ENCODE data around the gene FOXL3. TPM values are rescaled to one million over a fixed set of nuclear protein-coding genes. Genes with fewer than 3 reads are reported as not detected.
A peak's percentile ranks its signal among the peaks of the same experiment; 100 is the strongest.

FOXL3 gene
- total and polyA plus RNA-seq, 4 donors = not detected

DNA sequence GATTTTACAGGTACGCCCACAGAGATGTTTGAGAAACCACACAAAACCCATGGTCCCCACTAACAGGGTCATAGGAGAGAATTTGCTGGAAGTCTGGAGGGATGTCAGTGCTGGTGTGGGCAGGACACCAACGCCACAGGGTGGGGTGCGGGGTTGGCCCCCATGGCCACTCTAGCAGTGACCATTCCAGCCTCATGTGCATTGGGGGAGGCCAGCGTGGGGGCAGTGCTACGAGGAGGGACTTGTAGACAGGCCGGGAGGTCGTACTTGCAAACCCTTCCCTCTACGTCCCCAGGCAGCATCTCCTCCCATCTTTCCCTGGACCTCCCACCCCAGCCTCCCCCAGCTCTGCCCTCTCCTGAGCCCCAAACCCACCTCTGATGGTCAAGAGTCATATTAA, 34.0 kb downstream of the FOXL3 start:
- no peak overlapping the region for H3K27ac ChIP-seq (ENCODE audit: low read depth in 1 of 2, low read length in 2 of 2)
- TF ChIP-seq CTCF (IDR thresholded peaks at IDR 0.05; ENCODE audit: low read depth, low read length, missing input control) (no peak), RAD21 (IDR thresholded peaks at IDR 0.05) (no peak)
- H3K36me3 ChIP-seq (ENCODE audit: control insufficient read depth in 4 of 4, insufficient read depth in 3 of 4, low read depth in 1 of 4, low read length in 3 of 4) = no peaks in the 10 kb centered on the region
- DNase-seq (ENCODE audit: low spot score) = no peak
- H3K4me3 ChIP-seq (ENCODE audit: low read depth in 1 of 3, low read length in 3 of 3) = no peak overlapping the region
- WGBS = 86% methylated on average over 8 of the region's 8 CpGs
- no peaks in the 10 kb centered on the region for H3K27me3 ChIP-seq (ENCODE audit: control insufficient read depth in 4 of 4, insufficient read depth in 4 of 4, low read length in 3 of 4)
- peaks cover 0 to 20% (median 12%) of the 10 kb centered on the region in 4 donors for H3K4me1 ChIP-seq (ENCODE audit: control insufficient read depth in 4 of 4, insufficient read depth in 4 of 4, low read length in 3 of 4)
- H3K9ac ChIP-seq (ENCODE audit: low read depth in 1 of 2, low read length in 2 of 2) = no peak overlapping the region
- peaks cover 0 to 2% (median 0%) of the 10 kb centered on the region in 4 donors for H3K9me3 ChIP-seq (ENCODE audit: control insufficient read depth in 4 of 4, low read length in 3 of 4)

DNA sequence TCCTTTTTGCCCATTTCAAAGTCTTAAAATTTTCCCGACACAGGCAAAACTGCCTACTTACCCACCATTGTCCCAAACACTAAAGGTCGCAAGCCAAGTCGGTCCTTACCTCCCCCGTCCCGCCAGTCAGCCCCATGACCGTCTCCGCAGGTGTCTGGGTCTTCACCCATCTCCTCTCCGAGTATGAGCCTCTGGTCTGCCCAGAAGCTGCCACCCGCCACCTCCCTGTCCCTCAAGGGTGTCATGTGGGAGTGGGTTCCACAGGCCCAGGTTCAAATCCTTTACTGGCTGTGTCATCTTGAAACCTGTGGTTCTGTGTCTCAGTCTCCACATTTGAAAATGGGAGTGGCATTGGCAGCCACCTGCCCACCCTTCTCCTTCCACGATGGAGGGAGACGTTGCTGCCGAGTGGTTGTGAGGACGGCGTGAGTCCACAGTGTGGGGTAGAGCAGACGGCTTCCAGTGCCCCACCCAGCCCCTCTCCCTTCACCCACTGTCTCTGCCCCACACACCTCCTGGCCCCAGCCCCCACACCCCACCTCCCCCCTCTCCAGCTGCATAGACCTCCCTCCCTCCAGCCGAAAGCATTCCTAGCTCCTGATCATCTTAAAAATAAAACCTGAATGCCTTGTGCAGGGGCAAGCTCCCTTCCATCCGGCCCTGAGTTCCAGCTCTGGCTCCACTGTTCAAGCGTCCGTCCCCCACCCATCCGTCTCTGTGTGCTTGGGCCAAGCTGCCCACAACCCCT, 35.3 kb downstream of the FOXL3 start:
- H3K9me3 ChIP-seq (ENCODE audit: control insufficient read depth in 4 of 4, low read length in 3 of 4) = peaks cover 0 to 2% (median 0%) of the 10 kb centered on the region in 4 donors
- no peaks in the 10 kb centered on the region for H3K36me3 ChIP-seq (ENCODE audit: control insufficient read depth in 4 of 4, insufficient read depth in 3 of 4, low read depth in 1 of 4, low read length in 3 of 4)
- TF ChIP-seq SP1 (IDR thresholded peaks at IDR 0.05) = no peak
- peaks cover 0 to 16% (median 10%) of the 10 kb centered on the region in 4 donors for H3K4me1 ChIP-seq (ENCODE audit: control insufficient read depth in 4 of 4, insufficient read depth in 4 of 4, low read length in 3 of 4)
- H3K27me3 ChIP-seq (ENCODE audit: control insufficient read depth in 4 of 4, insufficient read depth in 4 of 4, low read length in 3 of 4) = no peaks in the 10 kb centered on the region
- H3K4me3 ChIP-seq (ENCODE audit: low read depth in 1 of 3, low read length in 3 of 3) = no peak overlapping the region
- no peak for DNase-seq (ENCODE audit: low spot score)
- no peak overlapping the region for H3K9ac ChIP-seq (ENCODE audit: low read depth in 1 of 2, low read length in 2 of 2)
- 92% methylated on average over 20 of the region's 20 CpGs for WGBS
- H3K27ac ChIP-seq (ENCODE audit: low read depth in 1 of 2, low read length in 2 of 2) = no peak overlapping the region

GRCh38 chr7:325811-326210, 35.8 kb downstream of the FOXL3 start:
- H3K9me3 ChIP-seq (ENCODE audit: control insufficient read depth in 4 of 4, low read length in 3 of 4) = peaks cover 0 to 2% (median 0%) of the 10 kb centered on the region in 4 donors
- no peak for DNase-seq (ENCODE audit: low spot score)
- TF ChIP-seq GABPA (IDR thresholded peaks at IDR 0.05 in 1 of 2, conservative IDR thresholded peaks at IDR 0.05 in 1 of 2) (no peak), TAF1 (conservative IDR thresholded peaks at IDR 0.05) (no peak), NR2F2 (IDR thresholded peaks at IDR 0.05) (no peak), CTCF (IDR thresholded peaks at IDR 0.05; ENCODE audit: low read depth, low read length, missing input control) (no peak), JUND (IDR thresholded peaks at IDR 0.05) (no peak), RAD21 (IDR thresholded peaks at IDR 0.05) (no peak), HNF4G (IDR thresholded peaks at IDR 0.05) (no peak), FOXA1 (IDR thresholded peaks at IDR 0.05) (no peak), FOXA2 (IDR thresholded peaks at IDR 0.05) (no peak)
- TF ChIP-seq, protein P1, sequence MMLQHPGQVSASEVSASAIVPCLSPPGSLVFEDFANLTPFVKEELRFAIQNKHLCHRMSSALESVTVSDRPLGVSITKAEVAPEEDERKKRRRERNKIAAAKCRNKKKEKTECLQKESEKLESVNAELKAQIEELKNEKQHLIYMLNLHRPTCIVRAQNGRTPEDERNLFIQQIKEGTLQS (IDR thresholded peaks at IDR 0.05) = no peak
- H3K9ac ChIP-seq (ENCODE audit: low read depth in 1 of 2, low read length in 2 of 2) = no peak overlapping the region
- H3K27ac ChIP-seq (ENCODE audit: low read depth in 1 of 2, low read length in 2 of 2) = peak overlapping the region in 1 of 2 donors; percentile 90
- no peak overlapping the region for H3K4me3 ChIP-seq (ENCODE audit: low read depth in 1 of 3, low read length in 3 of 3)
- no peaks in the 10 kb centered on the region for H3K36me3 ChIP-seq (ENCODE audit: control insufficient read depth in 4 of 4, insufficient read depth in 3 of 4, low read depth in 1 of 4, low read length in 3 of 4)
- no peaks in the 10 kb centered on the region for H3K27me3 ChIP-seq (ENCODE audit: control insufficient read depth in 4 of 4, insufficient read depth in 4 of 4, low read length in 3 of 4)
- H3K4me1 ChIP-seq (ENCODE audit: control insufficient read depth in 4 of 4, insufficient read depth in 4 of 4, low read length in 3 of 4) = peaks cover 0 to 16% (median 10%) of the 10 kb centered on the region in 4 donors
- WGBS = 99% methylated on average over 11 of the region's 11 CpGs

Data from liver (tissue), 9 donors.